Suppressor macrophage treated with lipopolysaccharide for 1 hour (primary cell): ENCODE results near the gene KCTD6.
A peak's percentile ranks its signal among the peaks of the same experiment; 100 is the strongest.

Experiments used
- DNase-seq, 3 donors: peaks; one replicate each; pipeline ENCODE4 v3.0.0-alpha.2; 2020 to 2022

Gene KCTD6

GRCh38 chr3:58487140-58487886 is 4.6 kb upstream of the KCTD6 start:
- peak; percentile 85 to 89 (median 85) for DNase-seq

GRCh38 chr3:58488967-58489366 is 2.9 kb upstream of the KCTD6 start:
- no peak for DNase-seq

GRCh38 chr3:58490860-58491501 is 915 bp upstream of the KCTD6 start:
- DNase-seq: no peak

GRCh38 chr3:58492494-58492905 is 604 bp downstream of the KCTD6 start:
- DNase-seq: peak in 1 of 3 donors; percentile 38

- DNase-seq: no peak
These were observed 2.2 kb downstream of the KCTD6 start for GRCh38 chr3:58494107-58494506.

- no peak for DNase-seq
These were observed 3.2 kb downstream of the KCTD6 start for GRCh38 chr3:58495101-58495500.

GRCh38 chr3:58496206-58496857 is 4.4 kb downstream of the KCTD6 start:
- no peak for DNase-seq

GRCh38 chr3:58497097-58497496 is 5.2 kb downstream of the KCTD6 start:
- no peak for DNase-seq

GRCh38 chr3:58502872-58503271 is 11.0 kb downstream of the KCTD6 start:
- peak; percentile 41 to 53 (median 42) for DNase-seq

- DNase-seq: no peak
These were observed 15.6 kb downstream of the KCTD6 start for GRCh38 chr3:58507356-58508078.

- DNase-seq: no peak
These were observed 16.5 kb downstream of the KCTD6 start for GRCh38 chr3:58508437-58508836.

GRCh38 chr3:58514405-58514804 is 22.5 kb downstream of the KCTD6 start:
- DNase-seq: no peak

- DNase-seq: no peak
These were observed 26.4 kb downstream of the KCTD6 start for GRCh38 chr3:58518291-58518789.

- DNase-seq: no peak
These were observed 27.9 kb downstream of the KCTD6 start for GRCh38 chr3:58519668-58520402.

- DNase-seq: peak in 1 of 3 donors; percentile 23
These were observed 28.8 kb downstream of the KCTD6 start for GRCh38 chr3:58520403-58521335.

- DNase-seq: no peak
These were observed 29.4 kb downstream of the KCTD6 start for GRCh38 chr3:58521336-58521670.

- DNase-seq: no peak
These were observed 30.2 kb downstream of the KCTD6 start for GRCh38 chr3:58521917-58522631.

- DNase-seq: no peak
These were observed 31.0 kb downstream of the KCTD6 start for GRCh38 chr3:58522759-58523425.

- DNase-seq: no peak
These were observed 32.5 kb downstream of the KCTD6 start for GRCh38 chr3:58524326-58524888.

- peak; percentile 84 to 93 (median 90) for DNase-seq
These were observed 34.6 kb downstream of the KCTD6 start for GRCh38 chr3:58526515-58526957.
